ENCODE results near the gene JMJD8. TPM values are rescaled to one million over a fixed set of nuclear protein-coding genes. Genes with fewer than 3 reads are reported as not detected.
A peak's percentile ranks its signal among the peaks of the same experiment; 100 is the strongest.

JMJD8 gene
- total RNA-seq, 1 donor from 2014 or later = 64.5 TPM

DNA sequence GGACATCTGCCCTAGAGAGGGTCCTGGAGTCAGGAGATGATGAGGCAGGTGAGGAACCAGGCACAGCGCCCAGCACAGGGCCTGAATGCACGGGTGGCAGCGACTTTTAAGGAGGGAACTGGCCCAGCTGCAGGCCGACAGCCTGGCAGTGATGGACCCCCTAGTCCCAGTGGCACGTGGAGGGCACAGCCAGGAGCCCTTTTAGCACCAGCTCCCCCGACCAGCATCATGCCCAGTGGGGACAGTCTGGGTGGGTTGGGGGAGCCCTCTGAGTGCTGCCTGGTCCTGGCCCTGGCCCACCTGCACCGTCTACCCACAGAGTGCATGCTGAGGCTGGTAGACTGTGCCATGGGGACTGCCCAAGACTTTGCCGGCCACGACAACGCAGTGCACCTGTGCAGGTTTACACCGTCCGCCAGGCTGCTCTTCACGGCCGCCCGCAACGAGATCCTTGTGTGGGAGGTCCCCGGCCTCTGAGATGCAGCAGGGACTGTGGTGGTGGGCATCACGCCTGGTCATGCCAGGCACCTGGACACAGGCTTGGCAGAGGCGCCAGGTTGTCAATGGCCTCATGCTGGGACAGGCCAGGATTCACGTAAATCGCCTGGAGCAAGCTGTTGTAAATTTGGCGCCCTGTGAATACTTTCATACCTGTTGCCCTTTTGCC lies 16.9 kb downstream of the JMJD8 start:
- no peak for TF ChIP-seq CTCF (conservative IDR thresholded peaks at IDR 0.05)
- no peak for DNase-seq (ENCODE audit: low read depth, low spot score)
- Mint-ChIP-seq H3K9me3 (no peaks in the 10 kb centered on the region), H3K27me3 (ENCODE audit: low read depth) (no peaks in the 10 kb centered on the region), H3K4me3 (peak overlapping the region; percentile 54), H3K27ac (ENCODE audit: unreplicated experiment) (peak overlapping the region; percentile 95), H3K4me1 (peaks cover 4% of the 10 kb centered on the region), H3K36me3 (ENCODE audit: low read depth) (no peaks in the 10 kb centered on the region)

DNA sequence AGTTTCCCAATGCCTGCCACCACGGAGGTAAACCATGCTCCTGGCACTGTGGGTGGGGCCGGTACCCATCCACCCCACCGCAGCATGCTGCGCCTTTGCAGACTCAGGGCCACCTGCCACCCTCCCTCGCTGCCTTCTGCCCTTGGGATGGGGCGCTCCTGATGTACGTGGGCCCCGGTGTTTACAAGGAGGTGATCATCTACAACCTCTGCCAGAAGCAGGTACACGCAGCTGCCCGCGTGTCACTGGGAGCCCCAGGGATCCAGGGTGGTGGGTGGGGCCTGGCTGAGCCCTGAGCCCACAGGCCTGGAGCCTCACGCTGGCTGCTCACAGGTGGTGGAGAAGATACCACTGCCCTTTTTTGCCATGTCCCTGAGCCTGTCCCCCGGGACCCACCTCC lies 17.6 kb downstream of the JMJD8 start:
- H3K4me1 Mint-ChIP-seq = peaks cover 4% of the 10 kb centered on the region
- TF ChIP-seq CTCF (conservative IDR thresholded peaks at IDR 0.05) = no peak
- H3K4me3 Mint-ChIP-seq = no peak overlapping the region
- H3K36me3 Mint-ChIP-seq (ENCODE audit: low read depth) = no peaks in the 10 kb centered on the region
- no peak for DNase-seq (ENCODE audit: low read depth, low spot score)
- no peaks in the 10 kb centered on the region for H3K9me3 Mint-ChIP-seq
- no peaks in the 10 kb centered on the region for H3K27me3 Mint-ChIP-seq (ENCODE audit: low read depth)
- no peak overlapping the region for H3K27ac Mint-ChIP-seq (ENCODE audit: unreplicated experiment)

- no peak for TF ChIP-seq CTCF (conservative IDR thresholded peaks at IDR 0.05)
- no peak overlapping the region for H3K4me3 Mint-ChIP-seq
- H3K9me3 Mint-ChIP-seq = no peaks in the 10 kb centered on the region
- H3K27ac Mint-ChIP-seq (ENCODE audit: unreplicated experiment) = no peak overlapping the region
- no peak for DNase-seq (ENCODE audit: low read depth, low spot score)
- H3K27me3 Mint-ChIP-seq (ENCODE audit: low read depth) = no peaks in the 10 kb centered on the region
- H3K4me1 Mint-ChIP-seq = peaks cover 7% of the 10 kb centered on the region
- no peaks in the 10 kb centered on the region for H3K36me3 Mint-ChIP-seq (ENCODE audit: low read depth)
Observed at GRCh38 chr16:662597-662996, 21.5 kb downstream of the JMJD8 start.

GRCh38 chr16:662095-662494 lies 22.0 kb downstream of the JMJD8 start:
- Mint-ChIP-seq H3K36me3 (ENCODE audit: low read depth) (no peaks in the 10 kb centered on the region), H3K27ac (ENCODE audit: unreplicated experiment) (no peak overlapping the region), H3K4me1 (peaks cover 6% of the 10 kb centered on the region), H3K27me3 (ENCODE audit: low read depth) (no peaks in the 10 kb centered on the region), H3K9me3 (no peaks in the 10 kb centered on the region), H3K4me3 (no peak overlapping the region)
- no peak for TF ChIP-seq CTCF (conservative IDR thresholded peaks at IDR 0.05)
- no peak for DNase-seq (ENCODE audit: low read depth, low spot score)

DNA sequence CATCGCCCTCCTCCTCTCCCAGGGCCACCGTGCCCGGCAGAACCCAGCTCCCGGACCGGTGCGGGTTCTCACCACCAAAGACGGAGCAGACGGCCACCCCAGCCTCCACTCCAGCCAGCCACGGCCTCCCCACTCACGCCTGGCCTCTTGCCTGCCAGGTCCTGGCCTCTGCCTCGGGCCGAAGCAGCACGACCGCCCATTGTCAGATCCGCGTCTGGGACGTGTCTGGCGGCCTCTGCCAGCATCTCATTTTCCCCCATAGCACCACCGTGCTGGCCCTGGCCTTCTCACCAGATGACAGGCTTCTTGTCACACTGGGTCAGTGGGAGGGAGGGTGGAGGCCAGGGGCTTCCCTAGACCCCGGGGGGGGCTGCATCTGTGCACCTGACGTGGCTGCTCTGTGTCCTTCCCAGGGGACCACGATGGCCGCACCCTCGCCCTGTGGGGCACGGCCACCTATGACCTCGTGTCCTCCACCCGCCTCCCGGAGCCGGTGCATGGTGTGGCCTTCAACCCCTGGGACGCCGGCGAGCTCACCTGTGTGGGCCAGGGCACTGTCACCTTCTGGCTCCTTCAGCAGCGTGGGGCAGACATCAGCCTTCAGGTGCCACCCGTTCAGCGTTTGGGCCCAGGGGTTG lies 22.8 kb downstream of the JMJD8 start:
- H3K36me3 Mint-ChIP-seq (ENCODE audit: low read depth) = no peaks in the 10 kb centered on the region
- no peaks in the 10 kb centered on the region for H3K9me3 Mint-ChIP-seq
- no peak for DNase-seq (ENCODE audit: low read depth, low spot score)
- no peaks in the 10 kb centered on the region for H3K27me3 Mint-ChIP-seq (ENCODE audit: low read depth)
- TF ChIP-seq CTCF (conservative IDR thresholded peaks at IDR 0.05) = no peak
- H3K4me3 Mint-ChIP-seq = no peak overlapping the region
- peaks cover 6% of the 10 kb centered on the region for H3K4me1 Mint-ChIP-seq
- peak overlapping the region; percentile 19 for H3K27ac Mint-ChIP-seq (ENCODE audit: unreplicated experiment)

Measured in neural crest cell (in vitro differentiated cells).